DOHH2 (cell line): ENCODE measurements around the gene SCAMP1.

ENCODE experiments used
- H3F3A ChIP-seq: fragments of 200-600 bp; sonication (generic), shearing (Covaris generic); 2 replicates; pipeline ENCODE4 v1.6.0; 2016; ENCODE audit warnings: antibody characterized with exemption, mild to moderate bottlenecking; ENCODE audit not compliant: control insufficient read depth, insufficient read depth
- H3K27ac ChIP-seq: fragments of 200-600 bp; sonication (generic); 2 replicates; pipeline ENCODE4 v1.5.1; 2014; ENCODE audit warnings: low read depth, mild to moderate bottlenecking, low read length, moderate library complexity
- H3K27me3 ChIP-seq: fragments of 200-600 bp; sonication (generic); 2 replicates; pipeline ENCODE4 v1.6.1; 2014; ENCODE audit warnings: mild to moderate bottlenecking, low read length, mixed read lengths; ENCODE audit not compliant: control insufficient read depth
- H3K36me3 ChIP-seq: fragments of 200-600 bp; sonication (generic); 2 replicates; pipeline ENCODE4 v1.6.1; 2014; ENCODE audit warnings: mild to moderate bottlenecking, low read length, moderate library complexity, mixed read lengths; ENCODE audit not compliant: control insufficient read depth
- H3K4me1 ChIP-seq: fragments of 200-600 bp; sonication (generic); 2 replicates; pipeline ENCODE4 v1.6.1; 2014; ENCODE audit warnings: mild to moderate bottlenecking, low read length, mixed read lengths; ENCODE audit not compliant: control insufficient read depth
- H3K4me2 ChIP-seq: fragments of 200-600 bp; sonication (generic); 2 replicates; pipeline ENCODE4 v1.6.0; 2014; ENCODE audit warnings: mild to moderate bottlenecking, low read length, moderate library complexity
- H3K4me3 ChIP-seq: fragments of 200-600 bp; sonication (generic); 2 replicates; pipeline ENCODE4 v1.5.1; 2014; ENCODE audit warnings: mild to moderate bottlenecking, low read length, mixed read lengths
- H3K79me2 ChIP-seq: fragments of 200-600 bp; sonication (generic); 2 replicates; pipeline ENCODE4 v1.6.1; 2014; ENCODE audit warnings: mild to moderate bottlenecking, low read length, mixed read lengths; ENCODE audit not compliant: control insufficient read depth
- H3K9me2 ChIP-seq: fragments of 200-600 bp; sonication (generic); replicated peaks from 2 replicates; pipeline ENCODE4 v1.6.1; 2014; ENCODE audit warnings: mild to moderate bottlenecking, low read length, mixed read lengths; ENCODE audit not compliant: control insufficient read depth
- H3K9me3 ChIP-seq: fragments of 200-600 bp; sonication (generic); 2 replicates; pipeline ENCODE4 v1.6.1; 2014; ENCODE audit warnings: antibody characterized with exemption, low read length, mixed read lengths; ENCODE audit not compliant: control insufficient read depth, insufficient read depth
- H4K20me1 ChIP-seq: fragments of 200-600 bp; sonication (generic); 2 replicates; pipeline ENCODE4 v1.6.0; 2014; ENCODE audit warnings: low read depth, mild to moderate bottlenecking, antibody characterized with exemption, low read length, moderate library complexity; ENCODE audit not compliant: control insufficient read depth, insufficient read depth
- CTCF ChIP-seq: fragments of 200-600 bp; sonication (generic); IDR thresholded peaks from one replicate; pipeline ENCODE4 v1.5.1; 2014; ENCODE audit warnings: antibody characterized with exemption, mild to moderate bottlenecking, low read depth, low read length; ENCODE audit not compliant: poor library complexity, severe bottlenecking
- EZH2phosphoT487 ChIP-seq: fragments of 200-600 bp; sonication (generic); IDR thresholded peaks from 2 replicates; pipeline ENCODE4 v1.6.1; 2017; ENCODE audit warnings: borderline replicate concordance, mild to moderate bottlenecking, antibody characterized with exemption, low read length, moderate library complexity, mixed read lengths

The SCAMP1 gene

GRCh38 chr5:78369680-78370079 is 9.3 kb downstream of the SCAMP1 start:
- no peak for TF ChIP-seq CTCF
- no peak for TF ChIP-seq EZH2phosphoT487
- no peak overlapping the region for H3K4me3 ChIP-seq

DNA sequence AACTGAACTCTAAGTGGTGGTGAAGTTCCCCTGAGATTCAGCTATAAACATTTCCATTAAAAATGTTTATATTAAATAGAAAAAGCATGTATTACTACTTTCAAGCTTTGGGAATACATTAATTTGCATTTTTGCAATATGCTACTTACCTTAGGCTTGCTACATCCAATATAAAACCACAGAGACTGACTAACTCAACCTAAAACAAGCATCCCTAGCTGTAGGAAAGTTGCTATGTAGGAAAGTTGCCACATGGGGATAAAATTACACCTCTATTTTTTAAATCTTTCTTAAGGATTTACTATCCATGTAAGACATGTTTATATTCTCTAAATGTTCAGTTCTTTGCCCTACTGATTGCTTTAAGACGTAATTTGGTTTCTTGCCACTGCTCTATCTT is 12.8 kb downstream of the SCAMP1 start:
- no peak overlapping the region for H3K4me3 ChIP-seq
- H3K9me2 ChIP-seq = no peaks in the 10 kb centered on the region
- H3K4me2 ChIP-seq = no peak overlapping the region
- H3K9me3 ChIP-seq = peaks cover 2% of the 10 kb centered on the region; the same call in 1 of the 2 replicates
- H3K27me3 ChIP-seq = no peaks in the 10 kb centered on the region
- H3F3A ChIP-seq = no peaks in the 10 kb centered on the region
- H3K4me1 ChIP-seq = peaks cover 31% of the 10 kb centered on the region
- no peak overlapping the region for H3K27ac ChIP-seq
- peaks cover 63% of the 10 kb centered on the region for H3K79me2 ChIP-seq
- TF ChIP-seq EZH2phosphoT487 (no peak), CTCF (no peak)
- H3K36me3 ChIP-seq = peaks cover 11% of the 10 kb centered on the region
- H4K20me1 ChIP-seq = no peaks in the 10 kb centered on the region

More at GRCh38 chr5:78369680-78370079, 9.3 kb downstream of the SCAMP1 start:
- Histone ChIP-seq H3K79me2 (peaks cover 95% of the 10 kb centered on the region), H3K36me3 (peaks cover 11% of the 10 kb centered on the region; the same call in 1 of the 2 replicates), H3K27ac (no peak overlapping the region), H3F3A (no peaks in the 10 kb centered on the region), H3K9me2 (no peaks in the 10 kb centered on the region), H3K4me1 (peaks cover 38% of the 10 kb centered on the region), H3K4me2 (peak overlapping the region; percentile 39; the same call in 1 of the 2 replicates), H4K20me1 (no peaks in the 10 kb centered on the region), H3K27me3 (no peaks in the 10 kb centered on the region), H3K9me3 (peaks cover 2% of the 10 kb centered on the region; the same call in 1 of the 2 replicates)

DNA sequence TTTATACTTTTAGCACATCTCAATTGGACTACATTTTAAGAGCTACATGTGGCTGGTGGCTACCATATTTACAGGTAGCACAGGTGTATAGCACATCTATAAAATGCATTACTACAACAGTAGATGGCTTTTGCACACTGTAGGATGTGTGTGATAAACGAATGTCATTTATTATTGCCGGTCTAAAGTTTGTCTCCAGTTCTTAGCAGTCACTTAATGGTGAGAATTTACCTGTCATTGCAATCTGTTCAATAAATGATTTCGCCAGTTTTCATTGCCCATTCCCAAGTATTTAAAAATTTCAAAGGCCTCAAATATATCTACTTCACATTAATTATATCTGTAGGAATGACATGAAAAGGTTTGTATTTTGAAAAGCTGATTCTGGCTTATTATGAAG is 15.9 kb downstream of the SCAMP1 start:
- H3K9me2 ChIP-seq = no peaks in the 10 kb centered on the region
- TF ChIP-seq EZH2phosphoT487 = no peak
- TF ChIP-seq CTCF = no peak
- no peak overlapping the region for H3K4me3 ChIP-seq
- peaks cover 42% of the 10 kb centered on the region for H3K79me2 ChIP-seq
- no peak overlapping the region for H3K4me2 ChIP-seq
- no peaks in the 10 kb centered on the region for H3F3A ChIP-seq
- peaks cover under 1% of the 10 kb centered on the region; the same call in 1 of the 2 replicates for H3K9me3 ChIP-seq
- peaks cover 10% of the 10 kb centered on the region for H3K4me1 ChIP-seq
- no peaks in the 10 kb centered on the region for H3K27me3 ChIP-seq
- H3K36me3 ChIP-seq = peaks cover 5% of the 10 kb centered on the region
- H3K27ac ChIP-seq = no peak overlapping the region
- H4K20me1 ChIP-seq = no peaks in the 10 kb centered on the region
